ENCODE measurements around the gene SPRR3.

Gene SPRR3

DNA sequence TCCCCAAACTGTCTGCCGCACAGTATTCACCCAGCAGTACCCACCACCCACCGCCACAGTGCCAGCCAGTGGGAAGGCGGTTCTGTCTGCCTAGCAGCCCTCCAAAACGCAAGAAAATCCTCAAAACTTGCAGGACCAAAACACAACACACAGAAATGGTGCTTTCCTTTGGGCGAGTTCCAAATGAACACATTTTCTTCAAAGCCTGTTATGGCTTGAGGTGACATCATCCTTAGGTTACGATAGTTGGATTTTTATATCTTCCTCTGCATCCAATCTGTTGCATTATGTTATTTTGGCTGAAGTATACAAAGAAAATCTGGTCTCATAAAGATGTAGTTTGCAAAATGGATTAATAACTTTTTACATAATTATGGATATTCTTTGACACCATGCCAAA is 8.4 kb upstream of the SPRR3 start:
- in situ Hi-C loops (cut with HindIII; ENCODE audit: low sequenced_read_pairs): no loop called here
- H3K4me3 ChIP-seq (ENCODE audit: low read depth, low read length): no peak overlapping the region
- no peak for DNase-seq (ENCODE audit: low read depth)
- TF ChIP-seq, protein P1, sequence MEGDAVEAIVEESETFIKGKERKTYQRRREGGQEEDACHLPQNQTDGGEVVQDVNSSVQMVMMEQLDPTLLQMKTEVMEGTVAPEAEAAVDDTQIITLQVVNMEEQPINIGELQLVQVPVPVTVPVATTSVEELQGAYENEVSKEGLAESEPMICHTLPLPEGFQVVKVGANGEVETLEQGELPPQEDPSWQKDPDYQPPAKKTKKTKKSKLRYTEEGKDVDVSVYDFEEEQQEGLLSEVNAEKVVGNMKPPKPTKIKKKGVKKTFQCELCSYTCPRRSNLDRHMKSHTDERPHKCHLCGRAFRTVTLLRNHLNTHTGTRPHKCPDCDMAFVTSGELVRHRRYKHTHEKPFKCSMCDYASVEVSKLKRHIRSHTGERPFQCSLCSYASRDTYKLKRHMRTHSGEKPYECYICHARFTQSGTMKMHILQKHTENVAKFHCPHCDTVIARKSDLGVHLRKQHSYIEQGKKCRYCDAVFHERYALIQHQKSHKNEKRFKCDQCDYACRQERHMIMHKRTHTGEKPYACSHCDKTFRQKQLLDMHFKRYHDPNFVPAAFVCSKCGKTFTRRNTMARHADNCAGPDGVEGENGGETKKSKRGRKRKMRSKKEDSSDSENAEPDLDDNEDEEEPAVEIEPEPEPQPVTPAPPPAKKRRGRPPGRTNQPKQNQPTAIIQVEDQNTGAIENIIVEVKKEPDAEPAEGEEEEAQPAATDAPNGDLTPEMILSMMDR (IDR thresholded peaks at IDR 0.05; ENCODE audit: low read depth, low read length, missing control alignments): no peak

DNA sequence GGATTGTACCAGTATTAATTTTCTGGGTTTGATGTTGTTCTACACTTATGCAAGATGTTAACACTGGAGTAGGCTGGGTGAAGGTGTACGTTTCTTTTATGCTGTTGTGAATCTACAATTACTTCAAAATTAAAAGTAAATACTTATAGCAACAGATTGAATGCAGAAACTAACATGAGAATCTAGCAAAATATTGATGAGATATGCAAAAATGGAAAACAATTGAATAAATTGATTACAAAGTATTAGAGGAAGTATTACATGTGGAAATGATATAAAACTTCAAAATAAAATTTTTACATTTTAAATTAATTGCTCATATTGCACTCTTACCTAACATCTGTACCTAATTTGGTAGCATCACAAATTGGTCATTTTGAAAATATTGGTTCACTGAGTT is 5.7 kb upstream of the SPRR3 start:
- DNase-seq (ENCODE audit: low read depth): no peak
- in situ Hi-C loops (cut with HindIII; ENCODE audit: low sequenced_read_pairs): no loop called here
- no peak overlapping the region for H3K4me3 ChIP-seq (ENCODE audit: low read depth, low read length)
- TF ChIP-seq, protein P1 (IDR thresholded peaks at IDR 0.05; ENCODE audit: low read depth, low read length, missing control alignments): no peak

DNA sequence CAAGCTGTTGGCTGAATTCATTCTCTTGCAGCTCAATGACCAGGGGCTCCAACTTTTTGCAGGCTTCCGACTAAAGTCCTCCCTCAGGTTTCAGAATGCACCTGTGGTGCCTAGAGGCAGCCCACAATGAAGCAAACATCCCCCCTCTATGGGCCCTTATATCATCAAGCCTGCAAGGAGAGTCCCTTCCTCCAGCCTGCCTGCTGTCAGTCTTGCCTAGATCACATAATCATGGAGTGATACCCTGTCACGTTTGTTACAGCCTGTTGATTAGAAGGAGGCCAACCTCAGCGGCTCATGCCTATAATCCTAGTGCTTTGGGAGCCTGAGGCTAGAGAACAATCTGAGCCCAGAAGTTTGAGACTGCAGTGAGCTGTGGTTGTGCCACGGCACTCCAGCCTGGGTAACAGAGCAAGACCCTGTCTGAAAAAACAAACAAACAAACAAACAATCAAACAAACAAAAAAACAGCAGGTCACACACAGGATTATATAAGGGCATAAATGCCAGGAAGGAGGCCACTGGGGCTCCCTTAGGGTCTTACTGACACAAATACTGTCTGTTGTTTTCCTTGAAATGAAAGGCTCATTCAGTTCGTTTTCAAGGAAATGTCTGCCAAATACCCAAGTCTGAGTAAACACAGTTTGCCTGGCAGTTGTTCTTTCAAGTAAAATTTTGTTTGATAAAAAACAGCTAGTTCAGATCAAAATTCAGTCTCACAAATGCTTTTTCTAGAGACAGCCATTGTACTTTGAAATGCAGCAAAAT is 4.7 kb upstream of the SPRR3 start:
- in situ Hi-C loops (cut with HindIII; ENCODE audit: low sequenced_read_pairs): no loop called here
- TF ChIP-seq, protein P1 (IDR thresholded peaks at IDR 0.05; ENCODE audit: low read depth, low read length, missing control alignments): no peak
- no peak overlapping the region for H3K4me3 ChIP-seq (ENCODE audit: low read depth, low read length)
- no peak for DNase-seq (ENCODE audit: low read depth)

DNA sequence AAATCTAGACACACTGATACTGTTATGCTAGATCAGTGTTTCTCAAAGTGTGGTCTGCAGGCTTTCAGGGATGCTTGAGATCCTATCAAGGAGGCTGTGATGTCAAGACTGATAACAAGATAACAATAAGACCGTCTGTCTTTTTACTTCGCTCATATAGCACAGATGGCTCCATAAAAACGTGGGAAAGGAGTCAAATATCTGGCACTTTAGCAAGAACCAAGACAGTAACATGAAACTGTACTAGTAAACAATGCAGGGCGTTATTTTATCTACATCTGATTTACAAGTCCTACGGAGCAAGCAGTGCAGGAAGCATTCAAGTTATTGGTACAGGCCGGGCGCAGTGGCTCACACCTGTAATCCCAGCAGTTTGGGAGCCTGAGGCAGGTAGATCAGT is 3.6 kb upstream of the SPRR3 start:
- no peak for DNase-seq (ENCODE audit: low read depth)
- in situ Hi-C loops (cut with HindIII; ENCODE audit: low sequenced_read_pairs): no loop called here
- TF ChIP-seq, protein P1 (IDR thresholded peaks at IDR 0.05; ENCODE audit: low read depth, low read length, missing control alignments): no peak
- H3K4me3 ChIP-seq (ENCODE audit: low read depth, low read length): no peak overlapping the region

DNA sequence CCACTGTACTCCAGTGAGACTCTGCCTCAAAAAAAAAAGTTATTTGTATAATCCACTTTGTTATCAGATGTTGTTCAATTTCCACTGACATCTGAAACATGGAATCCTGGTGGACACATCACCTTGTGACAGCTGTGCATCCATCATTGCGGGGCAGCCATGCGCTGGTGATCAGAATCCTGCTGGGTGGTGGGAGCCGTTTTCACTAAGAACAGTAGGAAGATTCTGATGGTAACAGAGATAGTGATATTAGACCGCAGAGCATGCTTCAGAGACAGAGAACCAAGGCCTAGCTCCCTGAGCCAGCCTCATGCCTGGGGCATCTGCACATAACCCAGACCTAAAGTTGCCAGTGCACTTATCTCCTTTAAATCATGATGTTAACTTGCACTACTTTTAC is 3.1 kb upstream of the SPRR3 start:
- no peak for DNase-seq (ENCODE audit: low read depth)
- TF ChIP-seq, protein P1 (IDR thresholded peaks at IDR 0.05; ENCODE audit: low read depth, low read length, missing control alignments): no peak
- H3K4me3 ChIP-seq (ENCODE audit: low read depth, low read length): no peak overlapping the region
- in situ Hi-C loops (cut with HindIII; ENCODE audit: low sequenced_read_pairs): no loop called here

DNA sequence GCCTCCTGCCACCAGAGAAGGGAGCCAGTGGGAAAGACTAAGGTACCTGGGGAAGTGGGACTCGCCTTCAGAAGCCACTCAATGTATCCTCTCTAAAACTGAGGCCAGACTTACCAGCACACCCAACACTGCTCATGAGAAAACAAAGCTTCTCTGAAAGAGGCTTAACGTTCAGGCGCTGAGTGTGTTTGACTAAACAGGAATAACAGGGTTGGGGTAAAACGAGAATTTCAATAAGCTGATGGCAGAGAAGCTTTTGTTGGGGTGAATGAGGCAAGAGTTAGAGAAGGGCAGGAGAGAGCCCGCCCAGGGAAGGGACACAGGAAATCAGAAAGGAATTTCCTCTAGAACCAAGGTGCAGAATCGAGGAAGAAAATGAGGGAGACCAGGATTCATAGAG is 1.7 kb upstream of the SPRR3 start:
- H3K4me3 ChIP-seq (ENCODE audit: low read depth, low read length): no peak overlapping the region
- in situ Hi-C loops (cut with HindIII; ENCODE audit: low sequenced_read_pairs): no loop called here
- DNase-seq (ENCODE audit: low read depth): no peak
- TF ChIP-seq, protein P1 (IDR thresholded peaks at IDR 0.05; ENCODE audit: low read depth, low read length, missing control alignments): no peak

Measured in astrocyte of the cerebellum (primary cell).